CD4-positive, CD25-positive, alpha-beta regulatory T cell (primary cell): ENCODE results near the gene FXYD7. TPM values are rescaled to one million over a fixed set of nuclear protein-coding genes. Genes with fewer than 3 reads are reported as not detected.
A peak's percentile ranks its signal among the peaks of the same experiment; 100 is the strongest.

ENCODE experiments used
- ATAC-seq, 2 donors: fragments of 150-1000 bp; cut with Tn5 transposase; one replicate each; pipeline ENCODE4 v1.10.0; 2021; ENCODE audit warnings: low read depth in 2 of 2, moderate number of reproducible peaks in 2 of 2, moderate library complexity in 1 of 2
- DNase-seq, 3 donors: peaks; one replicate each; pipeline versions ENCODE4 v3.0.0 to v3.0.0-alpha.2; 2012 to 2022; ENCODE audit warnings: mixed read lengths in 1 of 3
- H3K27ac ChIP-seq: one replicate; pipeline ENCODE4 v1.7.0; 2013; ENCODE audit warnings: mild to moderate bottlenecking, low read length; ENCODE audit not compliant: insufficient read depth, poor library complexity, severe bottlenecking
- H3K27me3 ChIP-seq: one replicate; pipeline ENCODE4 v1.7.0; 2013; ENCODE audit warnings: low read length; ENCODE audit not compliant: control insufficient read depth, insufficient read depth
- H3K36me3 ChIP-seq: one replicate; pipeline ENCODE4 v1.7.0; 2013; ENCODE audit warnings: mild to moderate bottlenecking, low read length, moderate library complexity; ENCODE audit not compliant: control insufficient read depth, insufficient read depth
- H3K4me1 ChIP-seq: 2 replicates; pipeline ENCODE4 v1.7.0; 2013; ENCODE audit warnings: mild to moderate bottlenecking, low read length; ENCODE audit not compliant: insufficient read depth, control insufficient read depth, poor library complexity, severe bottlenecking
- H3K4me3 ChIP-seq: one replicate; pipeline ENCODE4 v1.7.0; 2013; ENCODE audit warnings: low read depth, mild to moderate bottlenecking, low read length, moderate library complexity
- H3K9me3 ChIP-seq, 2 experiments: 1 replicate in 1 of 2; 2 replicates in 1 of 2; pipeline ENCODE4 v1.7.0; 2013; ENCODE audit warnings: low read length in 2 of 2, mild to moderate bottlenecking in 1 of 2, moderate library complexity in 1 of 2; ENCODE audit not compliant: control insufficient read depth in 2 of 2
- H3K27ac Mint-ChIP-seq, 3 donors: one replicate each; pipeline ENCODE4 v1.8.0; 2020 to 2022; ENCODE audit warnings: mild to moderate bottlenecking in 3 of 3, mixed read lengths in 3 of 3, moderate library complexity in 2 of 3
- H3K27me3 Mint-ChIP-seq: one replicate; pipeline ENCODE4 v1.8.0; 2022; ENCODE audit warnings: mild to moderate bottlenecking, mixed read lengths
- H3K36me3 Mint-ChIP-seq: one replicate; pipeline ENCODE4 v1.8.0; 2020; ENCODE audit warnings: mixed read lengths
- H3K4me1 Mint-ChIP-seq, 4 donors: one replicate each; pipeline ENCODE4 v1.8.0; 2020 to 2022; ENCODE audit warnings: mixed read lengths in 4 of 4, mild to moderate bottlenecking in 1 of 4
- H3K4me3 Mint-ChIP-seq, 4 donors: one replicate each; pipeline ENCODE4 v1.8.0; 2020 to 2022; ENCODE audit warnings: mild to moderate bottlenecking in 4 of 4, mixed read lengths in 4 of 4, moderate library complexity in 3 of 4
- H3K9me3 Mint-ChIP-seq, 7 donors: one replicate each; pipeline ENCODE4 v1.8.0; 2020 to 2022; ENCODE audit warnings: mixed read lengths in 7 of 7, mild to moderate bottlenecking in 3 of 7, moderate library complexity in 2 of 7
- polyA plus RNA-seq, 4 donors: library from polyadenylated mRNA; unstranded; fragments of 300-500 nt; fragmentation: Illumina TruSeq; gene quantifications; one replicate each; pipeline ENCODE4 v1.2.3, GENCODE V29; 2021
- total RNA-seq: library from RNA; stranded (reverse); gene quantifications from one replicate; pipeline ENCODE4 v1.2.3, GENCODE V29; 2022

FXYD7 gene
- total and polyA plus RNA-seq, 5 donors from 2014 or later = 3.2 to 9.3 (median 4.9) TPM

DNA sequence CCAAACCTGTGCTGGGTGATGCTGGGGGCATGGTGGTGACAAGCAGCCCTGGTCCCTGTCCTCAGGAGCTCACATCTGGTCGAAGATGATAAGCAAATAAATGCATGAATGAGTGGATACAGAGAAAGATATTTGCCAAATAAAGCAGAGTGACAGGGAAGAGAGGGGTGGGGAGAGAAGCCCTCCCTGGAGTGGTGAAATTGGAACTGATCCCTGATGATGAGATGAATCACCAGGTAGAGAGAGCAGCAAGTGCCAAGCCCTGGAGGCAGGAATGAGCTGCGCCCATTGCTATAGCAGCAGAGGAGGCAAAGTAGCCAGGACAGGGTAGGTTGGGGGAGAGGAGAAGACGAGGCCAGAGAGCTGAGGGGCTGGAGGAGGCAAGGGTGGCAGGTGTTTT lies 25.1 kb downstream of the FXYD7 start:
- H3K9me3 ChIP-seq = peaks cover 13 to 20% of the 10 kb centered on the region in 2 experiments
- H3K27ac ChIP-seq = peak overlapping the region; percentile 47
- no peak overlapping the region for H3K4me3 ChIP-seq
- Mint-ChIP-seq H3K27me3 (no peaks in the 10 kb centered on the region), H3K27ac (peak overlapping the region; percentile 81 to 97 (median 93)), H3K4me1 (peaks cover 22 to 61% (median 39%) of the 10 kb centered on the region in 4 donors), H3K9me3 (peaks cover 0 to 30% (median 4%) of the 10 kb centered on the region in 7 donors), H3K4me3 (peak overlapping the region in 3 of 4 donors; percentile 8 to 59 (median 27)), H3K36me3 (peaks cover 53% of the 10 kb centered on the region)
- H3K4me1 ChIP-seq = peaks cover 38% of the 10 kb centered on the region
- ATAC-seq (no peak), DNase-seq (no peak)
- peaks cover 70% of the 10 kb centered on the region for H3K36me3 ChIP-seq
- H3K27me3 ChIP-seq = no peaks in the 10 kb centered on the region

DNA sequence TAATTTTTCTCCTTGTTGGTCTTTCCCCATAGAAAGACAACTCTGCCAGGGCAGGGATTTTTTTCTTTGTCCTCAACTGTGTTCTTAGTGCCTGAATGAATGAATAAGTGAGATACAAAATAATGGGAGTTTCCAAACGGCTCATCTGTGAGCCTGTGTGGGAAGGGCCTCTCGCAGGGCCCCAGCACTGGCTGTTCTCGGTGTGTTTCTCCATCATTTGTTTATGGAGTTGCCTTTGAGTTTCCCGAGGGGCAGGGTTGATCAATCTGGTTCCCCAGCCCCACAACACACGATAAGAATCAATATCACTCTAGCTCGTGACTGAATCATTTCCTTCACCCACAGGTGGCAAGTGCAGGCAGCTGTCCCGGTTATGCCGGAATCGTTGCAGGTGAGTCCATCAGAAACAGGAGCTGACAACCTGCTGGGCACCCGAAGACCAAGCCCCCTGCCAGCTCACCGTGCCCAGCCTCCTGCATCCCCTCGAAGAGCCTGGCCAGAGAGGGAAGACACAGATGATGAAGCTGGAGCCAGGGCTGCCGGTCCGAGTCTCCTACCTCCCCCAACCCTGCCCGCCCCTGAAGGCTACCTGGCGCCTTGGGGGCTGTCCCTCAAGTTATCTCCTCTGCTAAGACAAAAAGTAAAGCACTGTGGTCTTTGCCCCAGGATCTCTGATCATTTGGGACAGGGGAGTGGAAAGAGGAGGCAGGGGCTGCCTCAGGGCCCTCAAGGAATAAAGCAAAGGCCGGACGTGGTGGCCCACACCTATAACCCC lies 26.4 kb downstream of the FXYD7 start:
- H3K36me3 ChIP-seq = peaks cover 58% of the 10 kb centered on the region
- peak overlapping the region in 2 of 4 donors; percentile 46 to 65 for H3K4me3 Mint-ChIP-seq
- H3K9me3 ChIP-seq = peaks cover 10 to 15% of the 10 kb centered on the region in 2 experiments
- peak overlapping the region; percentile 33 for H3K27ac ChIP-seq
- H3K27me3 ChIP-seq = no peaks in the 10 kb centered on the region
- H3K36me3 Mint-ChIP-seq = peaks cover 41% of the 10 kb centered on the region
- H3K27me3 Mint-ChIP-seq = no peaks in the 10 kb centered on the region
- H3K4me1 ChIP-seq = peaks cover 38% of the 10 kb centered on the region
- no peak overlapping the region for H3K4me3 ChIP-seq
- peaks cover 0 to 24% (median 4%) of the 10 kb centered on the region in 7 donors for H3K9me3 Mint-ChIP-seq
- peaks cover 22 to 57% (median 38%) of the 10 kb centered on the region in 4 donors for H3K4me1 Mint-ChIP-seq
- peak overlapping the region; percentile 91 to 93 (median 93) for H3K27ac Mint-ChIP-seq
- DNase-seq (no peak), ATAC-seq (no peak)

GRCh38 chr19:35170359-35171061 lies 27.5 kb downstream of the FXYD7 start:
- no peak overlapping the region for H3K4me3 ChIP-seq
- DNase-seq (no peak), ATAC-seq (no peak)
- Mint-ChIP-seq H3K4me3 (peak overlapping the region in 1 of 4 donors; percentile 65), H3K4me1 (peaks cover 22 to 63% (median 41%) of the 10 kb centered on the region in 4 donors), H3K27ac (peak overlapping the region in 1 of 3 donors; percentile 93), H3K27me3 (no peaks in the 10 kb centered on the region), H3K9me3 (peaks cover 0 to 15% (median 4%) of the 10 kb centered on the region in 7 donors), H3K36me3 (peaks cover 31% of the 10 kb centered on the region)
- H3K36me3 ChIP-seq = peaks cover 47% of the 10 kb centered on the region
- no peaks in the 10 kb centered on the region for H3K27me3 ChIP-seq
- peaks cover 38% of the 10 kb centered on the region for H3K4me1 ChIP-seq
- H3K27ac ChIP-seq = no peak overlapping the region
- H3K9me3 ChIP-seq = peaks cover 8 to 11% of the 10 kb centered on the region in 2 experiments

GRCh38 chr19:35171730-35172129 lies 28.7 kb downstream of the FXYD7 start:
- H3K4me1 ChIP-seq = peaks cover 35% of the 10 kb centered on the region
- ATAC-seq = no peak

DNA sequence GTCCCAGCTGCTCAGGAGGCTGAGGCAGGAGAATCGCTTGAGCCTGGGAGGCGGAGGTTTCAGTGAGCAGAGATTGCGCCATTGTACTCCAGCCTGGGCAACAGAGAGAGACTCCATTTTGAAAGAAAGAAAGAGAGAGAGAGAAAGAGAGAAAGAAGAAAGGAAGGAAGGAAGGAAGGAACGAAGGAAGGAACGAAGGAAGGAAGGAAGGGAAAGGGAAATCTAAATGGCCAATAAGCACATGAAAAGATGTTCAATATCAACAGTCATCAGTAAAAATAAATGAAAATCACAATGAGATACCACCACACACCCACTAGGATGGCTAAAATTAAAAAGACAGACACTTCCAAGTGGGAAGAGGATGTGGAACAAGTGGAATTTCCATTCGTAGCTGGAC lies 31.2 kb downstream of the FXYD7 start:
- H3K4me3 Mint-ChIP-seq = no peak overlapping the region
- Histone ChIP-seq H3K36me3 (peaks cover 17% of the 10 kb centered on the region), H3K9me3 (peaks cover 5 to 10% of the 10 kb centered on the region in 2 experiments), H3K27ac (no peak overlapping the region), H3K4me1 (peaks cover 21% of the 10 kb centered on the region), H3K4me3 (no peak overlapping the region), H3K27me3 (no peaks in the 10 kb centered on the region)
- no peaks in the 10 kb centered on the region for H3K27me3 Mint-ChIP-seq
- peak overlapping the region in 2 of 3 donors; percentile 84 to 90 for H3K27ac Mint-ChIP-seq
- H3K4me1 Mint-ChIP-seq = peaks cover 12 to 50% (median 27%) of the 10 kb centered on the region in 4 donors
- H3K9me3 Mint-ChIP-seq = peaks cover 0 to 4% (median 0%) of the 10 kb centered on the region in 7 donors
- no peak for DNase-seq
- H3K36me3 Mint-ChIP-seq = peaks cover 2% of the 10 kb centered on the region
- ATAC-seq = no peak

More at GRCh38 chr19:35171730-35172129, 28.7 kb downstream of the FXYD7 start:
- Mint-ChIP-seq H3K9me3 (peaks cover 0 to 2% (median 0%) of the 10 kb centered on the region in 7 donors), H3K27me3 (no peaks in the 10 kb centered on the region), H3K4me3 (peak overlapping the region in 3 of 4 donors; percentile 40 to 44 (median 42)), H3K27ac (peak overlapping the region; percentile 20 to 68 (median 63)), H3K4me1 (peaks cover 22 to 58% (median 39%) of the 10 kb centered on the region in 4 donors), H3K36me3 (peaks cover 19% of the 10 kb centered on the region)
- Histone ChIP-seq H3K9me3 (no peaks in the 10 kb centered on the region), H3K27ac (peak overlapping the region; percentile 43), H3K36me3 (peaks cover 34% of the 10 kb centered on the region), H3K27me3 (no peaks in the 10 kb centered on the region), H3K4me3 (no peak overlapping the region)
- DNase-seq = peak in 1 of 3 donors; percentile 54

- Mint-ChIP-seq H3K27me3 (no peaks in the 10 kb centered on the region), H3K4me3 (no peak overlapping the region), H3K9me3 (peaks cover 0 to 4% (median 1%) of the 10 kb centered on the region in 7 donors), H3K36me3 (no peaks in the 10 kb centered on the region), H3K4me1 (peaks cover 7 to 54% (median 27%) of the 10 kb centered on the region in 4 donors), H3K27ac (peak overlapping the region in 2 of 3 donors; percentile 71 to 83)
- DNase-seq (no peak), ATAC-seq (no peak)
- no peaks in the 10 kb centered on the region for H3K27me3 ChIP-seq
- H3K4me1 ChIP-seq = peaks cover 17% of the 10 kb centered on the region
- H3K9me3 ChIP-seq = peaks cover 5 to 10% of the 10 kb centered on the region in 2 experiments
- no peak overlapping the region for H3K4me3 ChIP-seq
- no peak overlapping the region for H3K27ac ChIP-seq
- H3K36me3 ChIP-seq = no peaks in the 10 kb centered on the region
Observed at GRCh38 chr19:35176181-35176570, 33.1 kb downstream of the FXYD7 start.

- Mint-ChIP-seq H3K27me3 (no peaks in the 10 kb centered on the region), H3K4me3 (no peak overlapping the region), H3K4me1 (peaks cover 0 to 44% (median 21%) of the 10 kb centered on the region in 4 donors), H3K9me3 (peaks cover 0 to 4% (median 2%) of the 10 kb centered on the region in 7 donors), H3K27ac (peak overlapping the region in 2 of 3 donors; percentile 16 to 59), H3K36me3 (no peaks in the 10 kb centered on the region)
- no peak overlapping the region for H3K4me3 ChIP-seq
- no peaks in the 10 kb centered on the region for H3K36me3 ChIP-seq
- H3K27ac ChIP-seq = no peak overlapping the region
- peaks cover 6% of the 10 kb centered on the region for H3K4me1 ChIP-seq
- no peak for ATAC-seq
- no peak for DNase-seq
- peaks cover 5 to 10% of the 10 kb centered on the region in 2 experiments for H3K9me3 ChIP-seq
- H3K27me3 ChIP-seq = no peaks in the 10 kb centered on the region
Observed at GRCh38 chr19:35177377-35178274, 34.6 kb downstream of the FXYD7 start.
